ENCODE measurements around the gene PAEP.

PAEP gene

GRCh38 chr9:135520916-135521607 lies 40.5 kb upstream of the PAEP start, which contains the start of gene LCN1:
LCN1 (plus strand) TSS chr9:135521440; CDS start chr9:135521498, 58 bp downstream.
- Histone ChIP-seq H3K27ac (no peak within 1 kb of the TSS), H3K4me1 (no peaks in the 10 kb centered on the region), H3K27me3 (peaks cover 0 to 51% of the 10 kb centered on the region in 2 donors), H3K36me3 (no peaks in the 10 kb centered on the region), H3K9me3 (no peaks in the 10 kb centered on the region), H3K4me3 (no peak within 1 kb of the TSS)
- DNase-seq = peak in 1 of 2 donors; percentile 60
- intact Hi-C loops (cut with DNase I; ENCODE audit: low total_unique reads) = no loop called here
- TF ChIP-seq CTCF (IDR thresholded peaks at IDR 0.05) = no peak

GRCh38 chr9:135521608-135522095 lies 39.9 kb upstream of the PAEP start:
- H3K9me3 ChIP-seq = no peaks in the 10 kb centered on the region
- no peak overlapping the region for H3K4me3 ChIP-seq
- peaks cover 0 to 57% of the 10 kb centered on the region in 2 donors for H3K27me3 ChIP-seq
- no peaks in the 10 kb centered on the region for H3K36me3 ChIP-seq
- peak in 1 of 2 donors; percentile 47 for DNase-seq
- intact Hi-C loops (cut with DNase I; ENCODE audit: low total_unique reads) = no loop called here
- TF ChIP-seq CTCF (IDR thresholded peaks at IDR 0.05) = no peak
- no peak overlapping the region for H3K27ac ChIP-seq
- H3K4me1 ChIP-seq = no peaks in the 10 kb centered on the region

GRCh38 chr9:135522137-135522877 lies 39.2 kb upstream of the PAEP start:
- peaks cover 0 to 61% of the 10 kb centered on the region in 2 donors for H3K27me3 ChIP-seq
- no peak for TF ChIP-seq CTCF (IDR thresholded peaks at IDR 0.05)

GRCh38 chr9:135522931-135523330 lies 38.6 kb upstream of the PAEP start:
- Histone ChIP-seq H3K27ac (no peak overlapping the region), H3K4me1 (no peaks in the 10 kb centered on the region), H3K4me3 (no peak overlapping the region), H3K9me3 (no peaks in the 10 kb centered on the region), H3K27me3 (peaks cover 0 to 61% of the 10 kb centered on the region in 2 donors), H3K36me3 (no peaks in the 10 kb centered on the region)
- no peak for TF ChIP-seq CTCF (IDR thresholded peaks at IDR 0.05)
- intact Hi-C loops (cut with DNase I; ENCODE audit: low total_unique reads) = no loop called here
- DNase-seq = peak in 1 of 2 donors; percentile 53

More at GRCh38 chr9:135522137-135522877, 39.2 kb upstream of the PAEP start:
- H3K4me1 ChIP-seq = no peaks in the 10 kb centered on the region
- H3K4me3 ChIP-seq = no peak overlapping the region
- H3K9me3 ChIP-seq = no peaks in the 10 kb centered on the region
- DNase-seq = peak in 1 of 2 donors; percentile 52
- H3K27ac ChIP-seq = no peak overlapping the region
- intact Hi-C loops (cut with DNase I; ENCODE audit: low total_unique reads) = no loop called here
- H3K36me3 ChIP-seq = no peaks in the 10 kb centered on the region

- Histone ChIP-seq H3K4me1 (no peaks in the 10 kb centered on the region), H3K27ac (no peak overlapping the region), H3K27me3 (peaks cover 0 to 61% of the 10 kb centered on the region in 2 donors), H3K4me3 (no peak overlapping the region), H3K9me3 (no peaks in the 10 kb centered on the region), H3K36me3 (no peaks in the 10 kb centered on the region)
- DNase-seq = peak in 1 of 2 donors; percentile 44
- TF ChIP-seq CTCF (IDR thresholded peaks at IDR 0.05) = no peak
- intact Hi-C loops (cut with DNase I; ENCODE audit: low total_unique reads) = no loop called here
Measured at GRCh38 chr9:135523521-135524129, 37.9 kb upstream of the PAEP start.

Data from tibial artery (tissue), 4 donors.